Thoracic aorta (tissue), 2 donors: ENCODE results near the gene CHST1. TPM values are rescaled to one million over a fixed set of nuclear protein-coding genes. Genes with fewer than 3 reads are reported as not detected.

Experiments
- ATAC-seq: fragments of 150-250 bp; one replicate; pipeline ENCODE4 v1.8.0; 2017; ENCODE audit warnings: low read depth; ENCODE audit not compliant: insufficient number of reproducible peaks, low FRiP score
- DNase-seq: peaks from one replicate; pipeline ENCODE4 v3.0.0-alpha.2; 2020; ENCODE audit warnings: low spot score
- H3K27ac ChIP-seq, 2 donors: fragments of 200-600 bp; sonication (generic); 1 replicate in 1 of 2; 2 replicates in 1 of 2; pipeline ENCODE4 v1.5.1; 2016; ENCODE audit warnings: mild to moderate bottlenecking in 2 of 2, moderate library complexity in 2 of 2
- H3K27me3 ChIP-seq: fragments of 200-600 bp; sonication (generic); replicated peaks from 2 replicates; pipeline ENCODE4 v1.6.0; 2016; ENCODE audit warnings: mild to moderate bottlenecking; ENCODE audit not compliant: insufficient read depth
- H3K36me3 ChIP-seq: fragments of 200-600 bp; sonication (generic); one replicate; pipeline ENCODE4 v1.5.1; 2016
- H3K4me1 ChIP-seq, 2 donors: fragments of 200-600 bp; sonication (generic); 1 replicate in 1 of 2; 2 replicates in 1 of 2; pipeline versions ENCODE4 v1.5.1 to v1.6.0; 2016; ENCODE audit warnings: low read depth in 2 of 2, mild to moderate bottlenecking in 1 of 2; ENCODE audit not compliant: control insufficient read depth in 1 of 2
- H3K4me3 ChIP-seq: fragments of 200-600 bp; sonication (generic); 2 replicates; pipeline ENCODE4 v1.5.1; 2016; ENCODE audit warnings: mild to moderate bottlenecking
- H3K9me3 ChIP-seq: fragments of 200-600 bp; sonication (generic); 2 replicates; pipeline ENCODE4 v1.5.1; 2016
- total RNA-seq, 2 donors: library from RNA; depleted of rRNA; stranded (reverse); fragments of >200 nt; gene quantifications; one replicate each; pipeline versions ENCODE4 v1.1.0 to v1.2.3, GENCODE V29; 2016
- TF ChIP-seq, protein P1 (sequence below): fragments of 200-600 bp; sonication (generic); IDR thresholded peaks from one replicate; pipeline ENCODE4 v1.5.1; 2019; ENCODE audit warnings: antibody characterized with exemption

The CHST1 gene
- total RNA-seq, 2 donors from 2014 or later, result 48.7 to 50.2 TPM

DNA sequence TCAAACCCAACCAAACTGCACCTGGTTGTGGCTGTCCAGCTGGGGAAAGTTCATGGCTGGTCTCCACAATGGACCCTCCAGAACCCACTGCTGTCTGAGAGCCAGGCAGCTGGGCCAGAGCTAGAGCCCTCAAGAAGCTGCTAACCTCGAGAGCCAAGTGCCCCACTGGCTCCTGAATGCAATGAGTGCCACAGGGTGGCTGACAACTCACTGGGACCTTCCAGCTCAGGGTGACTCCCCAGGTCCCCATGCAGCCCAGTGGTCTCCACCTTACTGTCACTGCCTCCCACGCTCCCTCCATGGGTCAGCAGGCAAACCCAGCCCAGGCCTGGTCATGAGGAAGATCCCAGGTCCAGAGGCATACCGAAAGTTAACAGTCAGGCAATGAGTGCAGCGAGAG, 8.0 kb upstream of the CHST1 start:
- no peak for ATAC-seq

GRCh38 chr11:45672593-45672992, 7.2 kb upstream of the CHST1 start:
- Histone ChIP-seq H3K27me3 (no peaks in the 10 kb centered on the region), H3K36me3 (no peaks in the 10 kb centered on the region), H3K4me1 (no peaks in the 10 kb centered on the region), H3K9me3 (no peaks in the 10 kb centered on the region), H3K27ac (no peak overlapping the region), H3K4me3 (no peak overlapping the region)
- TF ChIP-seq, protein P1, sequence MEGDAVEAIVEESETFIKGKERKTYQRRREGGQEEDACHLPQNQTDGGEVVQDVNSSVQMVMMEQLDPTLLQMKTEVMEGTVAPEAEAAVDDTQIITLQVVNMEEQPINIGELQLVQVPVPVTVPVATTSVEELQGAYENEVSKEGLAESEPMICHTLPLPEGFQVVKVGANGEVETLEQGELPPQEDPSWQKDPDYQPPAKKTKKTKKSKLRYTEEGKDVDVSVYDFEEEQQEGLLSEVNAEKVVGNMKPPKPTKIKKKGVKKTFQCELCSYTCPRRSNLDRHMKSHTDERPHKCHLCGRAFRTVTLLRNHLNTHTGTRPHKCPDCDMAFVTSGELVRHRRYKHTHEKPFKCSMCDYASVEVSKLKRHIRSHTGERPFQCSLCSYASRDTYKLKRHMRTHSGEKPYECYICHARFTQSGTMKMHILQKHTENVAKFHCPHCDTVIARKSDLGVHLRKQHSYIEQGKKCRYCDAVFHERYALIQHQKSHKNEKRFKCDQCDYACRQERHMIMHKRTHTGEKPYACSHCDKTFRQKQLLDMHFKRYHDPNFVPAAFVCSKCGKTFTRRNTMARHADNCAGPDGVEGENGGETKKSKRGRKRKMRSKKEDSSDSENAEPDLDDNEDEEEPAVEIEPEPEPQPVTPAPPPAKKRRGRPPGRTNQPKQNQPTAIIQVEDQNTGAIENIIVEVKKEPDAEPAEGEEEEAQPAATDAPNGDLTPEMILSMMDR, result no peak
- ATAC-seq, result no peak
- no peak for DNase-seq

More for the DNA sequence above, 8.0 kb upstream of the CHST1 start:
- no peak for DNase-seq
- Histone ChIP-seq H3K27ac (no peak overlapping the region), H3K4me3 (no peak overlapping the region), H3K9me3 (no peaks in the 10 kb centered on the region), H3K4me1 (no peaks in the 10 kb centered on the region), H3K36me3 (no peaks in the 10 kb centered on the region), H3K27me3 (no peaks in the 10 kb centered on the region)
- TF ChIP-seq, protein P1, result no peak

DNA sequence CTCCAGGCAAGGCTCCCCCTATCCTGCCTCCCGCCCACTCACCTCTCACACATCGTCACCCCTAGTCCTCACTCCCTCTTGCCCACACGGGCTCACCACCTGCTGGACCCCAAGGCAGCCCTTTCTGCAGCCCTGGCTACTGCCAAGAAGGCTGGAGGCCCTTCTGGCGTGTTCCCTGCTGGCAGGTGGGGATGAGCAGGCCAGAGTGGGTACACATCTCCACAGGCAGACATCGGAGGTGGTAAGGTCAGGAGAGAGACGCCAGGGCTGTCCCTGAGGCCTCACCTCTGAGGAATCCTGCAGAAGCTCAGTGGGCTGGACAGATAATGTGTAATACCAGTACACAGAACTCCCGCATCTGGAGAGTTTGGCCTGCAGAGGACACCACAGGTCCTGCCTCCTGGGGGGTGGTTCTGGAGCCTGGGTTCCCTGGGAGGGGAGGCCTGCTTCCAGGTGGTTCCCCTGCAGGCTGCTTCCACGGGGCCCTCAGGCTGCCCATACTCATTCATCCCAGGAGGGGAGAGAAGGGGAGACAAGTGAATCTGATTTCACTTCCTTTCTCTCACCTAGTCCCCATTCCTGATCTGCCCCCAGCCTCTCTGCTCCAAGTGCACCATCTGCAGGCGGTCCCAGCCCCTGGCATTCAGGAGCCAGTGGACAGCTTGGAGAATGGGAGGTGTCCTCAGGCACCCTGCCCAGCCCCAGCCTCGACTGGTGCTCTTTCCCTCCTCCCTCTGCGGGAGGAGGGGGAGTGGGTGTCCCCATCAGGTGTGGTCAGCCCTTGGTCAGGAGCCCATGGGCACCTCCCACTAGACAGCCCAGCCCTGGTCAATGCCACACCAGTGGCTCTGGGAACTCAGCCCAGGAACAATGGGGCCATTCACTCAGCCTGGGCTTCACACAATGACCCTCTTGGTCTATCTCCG, 6.1 kb upstream of the CHST1 start:
- Histone ChIP-seq H3K27ac (no peak overlapping the region), H3K36me3 (no peaks in the 10 kb centered on the region), H3K4me3 (no peak overlapping the region), H3K4me1 (no peaks in the 10 kb centered on the region), H3K27me3 (no peaks in the 10 kb centered on the region), H3K9me3 (no peaks in the 10 kb centered on the region)
- TF ChIP-seq, protein P1, result no peak
- ATAC-seq (no peak), DNase-seq (no peak)

GRCh38 chr11:45670386-45671135, 5.1 kb upstream of the CHST1 start:
- Histone ChIP-seq H3K27me3 (no peaks in the 10 kb centered on the region), H3K4me3 (no peak overlapping the region), H3K9me3 (no peaks in the 10 kb centered on the region), H3K4me1 (peaks cover 0 to 4% of the 10 kb centered on the region in 2 donors), H3K27ac (no peak overlapping the region), H3K36me3 (no peaks in the 10 kb centered on the region)
- no peak for ATAC-seq
- no peak for DNase-seq
- TF ChIP-seq, protein P1, result no peak

- Histone ChIP-seq H3K27ac (no peak overlapping the region), H3K9me3 (no peaks in the 10 kb centered on the region), H3K4me1 (peaks cover 0 to 4% of the 10 kb centered on the region in 2 donors), H3K27me3 (no peaks in the 10 kb centered on the region), H3K4me3 (no peak overlapping the region), H3K36me3 (no peaks in the 10 kb centered on the region)
- DNase-seq (no peak), ATAC-seq (no peak)
- TF ChIP-seq, protein P1, result no peak
Observed at GRCh38 chr11:45669956-45670355, 4.5 kb upstream of the CHST1 start.
